Amniotic epithelial cell (primary cell): ENCODE measurements around the gene MESP2.

Source experiments
- DNase-seq: peaks from one replicate; pipeline ENCODE4 v3.0.0-alpha.2; 2010; ENCODE audit warnings: low read depth

Gene MESP2

DNA sequence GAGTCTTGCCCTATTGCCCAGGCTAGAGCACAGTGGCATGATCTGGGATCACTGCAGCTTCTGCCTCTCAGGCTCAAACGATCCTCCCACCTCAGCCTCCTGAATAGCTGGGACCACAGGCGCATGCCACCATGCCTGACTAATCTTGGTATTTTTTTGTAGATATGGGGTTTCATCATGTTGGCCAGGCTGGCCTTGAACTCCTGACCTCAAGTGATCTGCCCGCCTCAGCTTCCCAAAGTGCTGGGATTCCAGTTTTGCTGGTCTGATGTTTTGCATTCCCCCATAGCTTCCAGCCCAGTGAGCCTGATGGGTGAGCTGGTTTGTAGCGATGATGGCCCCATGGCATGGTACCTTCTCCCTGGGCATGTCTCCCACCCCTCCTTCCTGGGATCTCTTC is 20.4 kb upstream of the MESP2 start:
- peak; percentile 29 for DNase-seq

DNA sequence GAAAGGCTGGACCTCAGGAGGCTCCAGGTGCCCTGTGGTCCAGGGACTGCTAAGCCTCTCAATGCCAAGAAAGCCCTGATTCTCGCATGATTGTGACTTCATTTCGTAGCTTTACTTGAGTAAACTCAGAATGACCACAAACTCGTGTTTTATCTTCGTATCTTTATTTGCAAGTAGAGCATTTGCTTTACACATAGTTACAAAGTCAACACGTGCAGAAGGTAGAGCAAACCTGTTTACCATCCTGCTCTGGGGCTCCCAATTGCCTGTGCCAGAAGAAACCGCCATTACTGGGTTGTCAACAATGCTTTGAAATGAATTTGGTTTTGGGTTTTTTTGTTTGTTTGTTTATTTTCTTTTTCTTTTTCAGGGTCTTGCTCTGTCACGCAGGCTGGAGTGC is 19.2 kb upstream of the MESP2 start:
- peak; percentile 26 for DNase-seq

DNA sequence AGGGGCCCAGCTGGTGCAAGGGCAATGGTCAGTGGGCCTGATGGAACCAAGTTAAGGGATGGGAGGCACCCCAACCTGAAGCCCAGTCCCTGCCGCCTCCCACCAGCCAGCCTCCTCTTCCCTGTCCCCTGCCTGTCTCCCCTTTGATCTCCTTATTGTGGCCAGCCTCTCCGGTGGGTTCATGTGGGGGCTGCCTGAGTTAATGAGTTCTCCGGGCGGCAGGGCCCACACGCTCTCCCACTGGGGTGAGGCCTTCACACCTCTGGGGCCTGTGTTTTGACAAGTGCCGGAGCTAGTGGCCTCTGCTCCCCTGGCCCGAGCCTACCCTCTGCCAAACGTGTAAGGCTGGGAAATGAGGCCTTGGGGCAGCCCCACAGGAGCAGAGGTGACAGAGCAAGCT is 17.8 kb upstream of the MESP2 start:
- DNase-seq = no peak

DNA sequence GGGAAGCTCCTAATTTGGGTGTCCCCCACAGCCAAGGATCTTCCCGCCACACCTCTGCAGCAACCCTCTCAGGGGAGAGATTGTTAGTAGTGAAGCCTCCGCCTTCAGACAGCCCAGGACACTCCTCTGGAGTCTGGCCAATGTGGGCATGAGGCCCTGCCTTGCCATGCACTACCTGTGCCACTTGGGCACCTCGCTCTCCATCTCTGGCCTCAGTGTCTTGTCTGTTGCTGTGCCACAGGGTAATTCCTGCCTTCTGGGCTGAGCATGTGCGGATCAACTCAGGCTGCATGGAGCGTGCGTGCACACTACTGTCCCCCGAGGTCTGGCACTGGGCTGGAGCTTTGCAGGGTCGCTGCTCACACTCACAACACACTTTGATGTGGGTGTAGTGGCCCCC is 17.2 kb upstream of the MESP2 start:
- no peak for DNase-seq

DNA sequence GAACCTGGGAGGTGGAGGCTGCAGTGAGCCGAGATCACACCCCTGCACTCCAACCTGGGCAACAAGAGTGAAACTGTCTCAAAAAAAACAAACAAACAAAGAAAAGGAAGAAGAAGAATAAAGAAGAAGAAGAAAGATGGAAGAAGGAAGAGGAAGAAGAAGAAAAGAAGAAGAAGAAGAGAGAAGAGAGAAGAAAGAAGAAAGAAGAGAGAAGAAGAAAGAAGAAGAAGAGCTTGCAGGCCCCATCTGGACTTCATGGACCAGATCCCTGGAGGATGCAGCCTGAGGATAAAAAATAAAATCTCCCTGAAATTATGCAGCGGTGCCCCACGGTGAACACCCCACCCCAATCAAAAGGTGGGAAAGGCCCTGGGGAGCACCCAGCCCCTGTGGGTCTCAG is 16.3 kb upstream of the MESP2 start:
- DNase-seq = no peak

GRCh38 chr15:89760303-89761008 is 15.7 kb upstream of the MESP2 start:
- DNase-seq = peak; percentile 44

DNA sequence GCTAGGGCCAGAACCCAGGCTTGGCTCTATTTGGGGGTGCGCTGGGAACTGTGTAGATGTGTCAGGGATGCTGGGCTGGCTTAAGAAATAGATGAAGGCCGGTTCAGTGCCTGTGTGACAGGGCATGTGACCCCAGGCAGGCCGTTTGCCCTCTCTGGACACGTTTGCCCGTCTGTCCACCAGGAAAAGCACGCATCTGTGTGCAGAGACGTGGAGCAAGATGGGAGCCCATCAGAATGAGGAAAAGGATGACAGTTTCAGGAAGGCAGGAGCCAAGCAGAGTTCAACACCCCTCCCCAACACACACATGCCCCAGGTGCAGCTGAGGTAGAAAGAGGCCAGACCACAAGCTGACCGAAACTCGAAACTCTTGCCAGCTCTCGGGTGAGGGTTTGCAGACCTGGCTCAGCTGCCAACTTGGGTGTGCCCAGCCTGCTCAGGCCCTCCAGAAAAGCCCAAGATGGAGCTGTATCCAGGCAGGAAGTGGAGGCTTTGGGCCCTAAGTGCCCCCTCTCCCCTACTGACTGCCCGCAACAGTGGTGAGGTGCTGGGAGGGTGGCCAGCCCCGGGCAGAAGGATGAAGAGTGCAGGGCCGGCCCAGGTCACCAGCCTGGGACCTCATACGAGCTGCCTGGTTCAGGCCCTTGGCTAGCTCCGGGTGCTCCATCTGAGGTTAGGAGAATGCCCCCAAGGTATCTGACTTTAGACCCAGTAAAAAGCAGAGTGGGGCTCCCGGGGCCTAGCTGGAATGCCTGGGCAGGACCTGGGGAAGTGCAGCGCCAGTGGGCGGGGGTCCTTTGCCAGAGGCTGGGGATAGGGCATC is 14.9 kb upstream of the MESP2 start:
- no peak for DNase-seq

DNA sequence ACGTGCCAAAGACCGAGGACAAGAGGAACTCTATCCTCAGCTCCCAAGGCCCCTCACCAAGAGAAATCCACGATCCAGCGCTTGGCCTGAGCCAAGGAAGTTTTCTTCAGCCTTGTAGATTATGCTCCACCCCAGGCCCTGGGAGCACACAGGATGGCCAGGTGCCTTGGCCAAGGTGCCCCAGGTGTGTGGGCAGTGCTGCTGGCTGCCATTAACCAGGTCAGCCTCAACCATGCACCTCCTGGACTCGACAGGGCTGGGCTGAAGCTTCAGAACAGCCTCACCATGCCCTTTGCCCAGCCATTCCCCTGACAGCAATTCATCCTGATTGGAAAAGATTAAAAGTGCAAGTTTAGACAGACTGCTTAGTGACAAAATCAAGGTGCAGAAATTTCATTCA is 14.2 kb upstream of the MESP2 start:
- no peak for DNase-seq

DNA sequence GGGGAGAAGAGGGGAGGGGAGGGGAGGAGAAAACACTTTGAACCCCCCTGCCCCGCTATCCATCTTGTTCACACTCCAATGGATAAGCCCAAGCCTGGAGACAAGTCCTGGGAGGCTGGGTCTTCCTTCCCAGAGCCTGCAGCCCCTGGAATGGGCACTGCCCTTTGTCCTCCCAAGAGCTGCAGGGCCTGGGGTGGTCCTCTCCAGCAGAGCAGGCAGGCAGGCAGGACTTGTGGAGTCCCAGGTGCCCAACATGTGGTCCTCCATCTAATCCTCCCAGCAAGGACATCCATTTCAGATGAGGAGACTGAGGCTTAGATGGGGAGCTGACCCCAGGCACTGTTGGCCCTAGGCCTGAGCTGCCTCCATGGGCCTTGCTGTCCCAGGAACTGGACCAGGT is 10.4 kb upstream of the MESP2 start:
- DNase-seq = no peak

GRCh38 chr15:89766357-89767311 is 9.5 kb upstream of the MESP2 start:
- DNase-seq = no peak

DNA sequence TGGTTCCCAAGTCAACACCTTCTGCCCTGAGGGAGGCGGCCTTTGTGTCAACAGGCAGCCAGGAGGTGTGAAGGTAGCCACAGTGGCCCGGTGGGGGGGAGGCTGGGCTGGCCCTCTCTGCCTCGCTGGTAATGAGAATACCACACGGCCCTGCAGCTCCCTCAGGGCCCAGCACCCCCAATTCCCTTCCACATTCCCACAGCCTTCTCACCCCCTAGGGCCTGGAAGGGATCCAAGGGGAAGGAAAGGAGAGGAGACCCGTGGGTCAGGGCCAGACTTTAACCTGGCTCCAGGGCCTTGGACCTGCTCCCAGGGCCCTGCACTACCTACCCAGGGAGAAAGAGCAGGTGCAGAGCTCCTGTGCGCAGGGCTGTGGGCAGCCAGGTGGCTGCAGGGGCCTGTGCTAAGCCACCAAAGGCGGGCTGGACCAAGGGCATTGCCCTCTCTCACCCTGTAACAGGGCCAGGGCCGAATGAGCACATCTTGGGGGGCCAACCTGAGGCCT is 8.7 kb upstream of the MESP2 start:
- no peak for DNase-seq

DNA sequence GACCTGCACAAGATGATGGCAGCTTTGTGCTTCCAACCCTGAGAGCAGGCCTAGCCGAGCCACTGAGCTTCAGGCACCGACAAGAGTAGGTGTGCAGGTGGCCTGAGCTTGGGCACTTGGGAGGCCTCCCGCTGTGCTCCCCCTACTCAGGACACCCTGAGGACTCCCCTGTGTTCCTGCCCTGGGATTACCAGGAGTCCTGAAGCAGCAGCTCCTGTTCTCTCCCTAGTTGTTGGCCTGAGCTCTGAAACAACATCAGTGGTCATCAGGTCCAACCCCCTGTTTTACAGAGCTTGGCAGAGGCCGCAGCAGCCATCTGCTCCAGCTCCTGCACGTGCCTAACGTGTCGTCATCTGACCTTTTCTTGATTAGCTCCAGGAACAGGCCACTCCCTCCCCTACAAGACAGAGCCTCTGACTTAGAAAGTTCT is 8.0 kb upstream of the MESP2 start:
- DNase-seq = no peak

- no peak for DNase-seq
Observed at GRCh38 chr15:89769366-89769765, 6.8 kb upstream of the MESP2 start.

DNA sequence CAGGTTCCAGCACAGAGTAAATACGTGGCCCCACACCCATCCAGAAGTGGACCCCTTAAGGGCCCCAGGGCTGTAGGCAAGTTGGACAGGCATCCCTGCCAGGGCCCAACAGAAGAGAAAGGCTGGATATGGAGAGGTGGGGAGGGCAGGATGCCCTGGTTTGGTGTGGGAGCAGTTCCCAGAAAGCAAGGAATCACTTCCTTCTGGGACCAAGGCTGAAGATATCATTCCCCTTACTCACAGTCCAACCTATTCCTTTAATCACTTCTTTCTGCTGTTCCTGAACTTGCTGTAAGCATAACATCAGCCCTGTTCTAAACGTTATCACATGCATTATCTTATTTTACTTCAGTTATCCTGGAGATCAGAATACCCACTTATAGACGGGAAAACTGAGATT is 6.1 kb upstream of the MESP2 start:
- peak; percentile 60 for DNase-seq

GRCh38 chr15:89772932-89773583 is 3.1 kb upstream of the MESP2 start:
- no peak for DNase-seq

- no peak for DNase-seq
Observed at GRCh38 chr15:89774492-89774891, 1.6 kb upstream of the MESP2 start.

- no peak for DNase-seq
Observed at GRCh38 chr15:89775815-89776214, 317 bp upstream of the MESP2 start.

DNA sequence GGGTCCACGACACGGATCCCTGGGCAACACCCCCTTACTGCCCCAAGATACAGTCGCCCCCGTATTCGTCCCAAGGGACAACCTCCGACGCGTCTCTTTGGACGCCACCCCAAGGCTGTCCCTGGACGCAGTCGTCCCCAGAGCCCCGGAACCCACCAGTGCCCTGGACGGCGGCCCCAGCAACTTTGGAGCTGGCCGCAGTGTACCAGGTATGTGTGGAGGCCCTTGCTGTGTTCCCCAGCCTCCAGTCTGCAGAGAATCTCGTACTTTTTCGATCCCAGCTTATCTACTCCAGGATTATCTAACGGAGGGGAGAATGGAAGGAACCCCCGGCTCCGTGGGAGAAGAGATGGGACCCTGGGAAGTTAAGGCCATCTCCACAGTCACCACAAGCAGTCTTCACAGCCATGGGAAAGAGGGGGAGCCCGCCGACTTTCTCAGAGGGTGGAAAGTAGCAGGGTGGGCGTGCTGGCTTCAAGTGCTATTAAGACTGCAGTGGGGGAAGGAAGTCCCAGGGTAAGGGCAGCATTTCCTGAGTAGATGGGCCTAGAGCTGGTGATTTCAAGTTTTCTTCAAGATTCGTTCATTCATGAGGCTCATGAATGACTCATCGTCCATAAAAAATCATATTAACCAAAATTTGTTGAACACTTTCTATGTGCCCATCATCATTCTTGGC is 1.1 kb downstream of the MESP2 start:
- DNase-seq = no peak

DNA sequence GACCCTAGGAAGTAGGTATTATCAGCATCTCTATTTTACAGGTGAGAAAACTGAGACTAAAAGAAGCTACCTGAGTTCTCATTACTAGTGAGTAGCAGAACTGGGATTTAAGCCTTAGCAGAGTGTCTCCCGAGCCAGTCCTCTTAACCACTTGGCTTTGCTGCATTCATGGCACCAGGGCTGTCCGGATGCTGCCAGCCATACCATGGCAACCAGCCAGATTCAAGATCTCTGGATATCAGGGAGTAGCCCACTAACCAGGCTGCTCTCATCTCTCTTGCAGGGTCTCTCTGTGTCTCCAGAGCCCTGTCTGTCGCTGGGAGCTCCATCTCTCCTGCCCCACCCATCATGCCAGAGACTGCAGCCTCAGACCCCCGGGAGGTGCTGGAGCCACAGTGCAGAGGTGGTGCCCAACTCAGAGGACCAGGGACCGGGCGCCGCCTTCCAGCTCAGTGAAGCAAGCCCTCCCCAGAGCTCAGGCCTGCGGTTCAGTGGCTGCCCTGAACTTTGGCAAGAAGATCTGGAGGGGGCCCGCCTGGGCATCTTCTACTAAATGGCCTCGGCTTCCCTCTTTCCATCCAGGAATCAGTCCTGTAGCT is 1.7 kb downstream of the MESP2 start:
- no peak for DNase-seq

DNA sequence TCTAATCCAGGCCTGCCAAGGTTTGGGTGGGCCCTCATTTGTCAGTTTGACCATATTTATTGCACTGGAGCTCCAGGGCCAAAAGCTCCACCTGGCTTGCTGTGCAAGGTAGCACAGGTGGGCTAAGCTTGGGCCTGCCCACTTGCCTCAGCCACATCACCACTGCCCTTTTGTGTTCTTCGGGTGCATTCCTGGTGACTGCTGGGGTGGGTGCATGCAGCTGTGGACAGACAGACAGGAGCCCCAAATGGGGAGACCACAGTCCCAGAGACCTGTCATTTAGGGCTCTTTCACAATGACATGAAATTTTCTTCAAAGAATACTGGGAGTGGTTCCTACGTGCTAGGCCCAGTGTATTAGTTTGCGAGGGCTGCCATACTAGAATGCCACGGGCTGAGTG is 2.7 kb downstream of the MESP2 start:
- DNase-seq = no peak

- DNase-seq = no peak
Observed at GRCh38 chr15:89780601-89781000, 4.5 kb downstream of the MESP2 start.
